Astrocyte (in vitro differentiated cells and primary cell): ENCODE data around the gene HS6ST1. TPM values are rescaled to one million over a fixed set of nuclear protein-coding genes. Genes with fewer than 3 reads are reported as not detected.

Experiments used
- DNase-seq: peaks from one replicate; pipeline ENCODE4 v3.0.0-alpha.2; 2010; ENCODE audit warnings: low read depth
- FAIRE-seq: peaks from 2 replicates; lab custom pipeline; 2011; peaks lifted over from hg19 to GRCh38; lab: Jason Lieb, UNC
- H2AFZ ChIP-seq: 2 replicates; pipeline ENCODE4 v1.6.0; 2012; ENCODE audit warnings: low read depth, low read length, inconsistent platforms
- H3K27ac ChIP-seq: 2 replicates; pipeline ENCODE4 v1.5.1; 2011; ENCODE audit warnings: low read depth, low read length, inconsistent platforms
- H3K27me3 ChIP-seq: 2 replicates; pipeline ENCODE4 v1.6.0; 2011; ENCODE audit warnings: low read length, inconsistent platforms; ENCODE audit not compliant: insufficient read depth
- H3K36me3 ChIP-seq: 2 replicates; pipeline ENCODE4 v1.5.1; 2011; ENCODE audit warnings: low read length, inconsistent platforms; ENCODE audit not compliant: insufficient read depth
- H3K4me1 ChIP-seq: 2 replicates; pipeline ENCODE4 v1.5.1; 2011; ENCODE audit warnings: low read length, inconsistent platforms; ENCODE audit not compliant: insufficient read depth
- H3K4me2 ChIP-seq: 2 replicates; pipeline ENCODE4 v1.6.0; 2012; ENCODE audit warnings: low read length, inconsistent platforms
- H3K4me3 ChIP-seq: 2 replicates; pipeline ENCODE4 v1.5.1; 2011; ENCODE audit warnings: low read depth, mild to moderate bottlenecking, low read length, inconsistent platforms; ENCODE audit not compliant: insufficient read depth
- H3K79me2 ChIP-seq: 2 replicates; pipeline ENCODE4 v1.6.0; 2012; ENCODE audit warnings: mild to moderate bottlenecking, low read length, inconsistent platforms; ENCODE audit not compliant: insufficient read depth
- H3K9ac ChIP-seq: 2 replicates; pipeline ENCODE4 v1.6.0; 2012; ENCODE audit warnings: mild to moderate bottlenecking, low read length, inconsistent platforms
- H3K9me3 ChIP-seq: 2 replicates; pipeline ENCODE4 v1.5.1; 2012; ENCODE audit warnings: low read depth, mild to moderate bottlenecking, low read length, inconsistent platforms; ENCODE audit not compliant: insufficient read depth
- H4K20me1 ChIP-seq: 2 replicates; pipeline ENCODE4 v1.6.0; 2012; ENCODE audit warnings: low read length, inconsistent platforms; ENCODE audit not compliant: insufficient read depth
- H3K27ac Mint-ChIP-seq: one replicate; pipeline ENCODE4 v1.8.0; 2021; ENCODE audit warnings: mild to moderate bottlenecking, mixed read lengths; ENCODE audit not compliant: unreplicated experiment
- H3K27me3 Mint-ChIP-seq: one replicate; pipeline ENCODE4 v1.8.0; 2021; ENCODE audit warnings: low read depth, mixed read lengths; ENCODE audit not compliant: unreplicated experiment
- H3K36me3 Mint-ChIP-seq: one replicate; pipeline ENCODE4 v1.8.0; 2021; ENCODE audit warnings: low read depth, mixed read lengths; ENCODE audit not compliant: unreplicated experiment
- H3K4me1 Mint-ChIP-seq: one replicate; pipeline ENCODE4 v1.8.0; 2021; ENCODE audit warnings: low read depth, mixed read lengths; ENCODE audit not compliant: unreplicated experiment
- H3K4me3 Mint-ChIP-seq: one replicate; pipeline ENCODE4 v1.8.0; 2021; ENCODE audit warnings: mild to moderate bottlenecking, moderate library complexity, mixed read lengths; ENCODE audit not compliant: unreplicated experiment
- H3K9me3 Mint-ChIP-seq: one replicate; pipeline ENCODE4 v1.8.0; 2021; ENCODE audit warnings: mild to moderate bottlenecking, mixed read lengths; ENCODE audit not compliant: unreplicated experiment
- EZH2 ChIP-seq: IDR thresholded peaks from 2 replicates; pipeline ENCODE4 v1.6.1; 2012; ENCODE audit warnings: mild to moderate bottlenecking, low read length, inconsistent platforms; ENCODE audit not compliant: insufficient read depth
- total RNA-seq: library from RNA; stranded (reverse); gene quantifications from 2 replicates; pipeline ENCODE4 v1.2.1, GENCODE V29; 2021
- TF ChIP-seq, protein P1 (sequence below): IDR thresholded peaks from 2 replicates; pipeline ENCODE4 v1.5.1; 2011; ENCODE audit warnings: low read depth, mild to moderate bottlenecking, inconsistent platforms, low read length, moderate library complexity; ENCODE audit not compliant: insufficient read depth

Gene HS6ST1
- total RNA-seq, 1 donor from 2014 or later: 20.5 TPM

- Histone ChIP-seq H4K20me1 (no peaks in the 10 kb centered on the region), H3K27me3 (no peaks in the 10 kb centered on the region), H3K36me3 (no peaks in the 10 kb centered on the region), H3K9me3 (peaks cover 3% of the 10 kb centered on the region), H3K4me1 (no peaks in the 10 kb centered on the region), H2AFZ (no peak overlapping the region), H3K4me3 (no peak overlapping the region), H3K27ac (no peak overlapping the region), H3K9ac (no peak overlapping the region), H3K79me2 (no peaks in the 10 kb centered on the region), H3K4me2 (no peak overlapping the region)
- FAIRE-seq (no peak), DNase-seq (no peak)
- H3K9me3 Mint-ChIP-seq: peaks cover 7% of the 10 kb centered on the region
- H3K4me3 Mint-ChIP-seq: no peak overlapping the region
- peaks cover 3% of the 10 kb centered on the region for H3K27me3 Mint-ChIP-seq
- H3K4me1 Mint-ChIP-seq: no peaks in the 10 kb centered on the region
- H3K36me3 Mint-ChIP-seq: peaks cover 1% of the 10 kb centered on the region
- no peak overlapping the region for H3K27ac Mint-ChIP-seq
- TF ChIP-seq, protein P1, sequence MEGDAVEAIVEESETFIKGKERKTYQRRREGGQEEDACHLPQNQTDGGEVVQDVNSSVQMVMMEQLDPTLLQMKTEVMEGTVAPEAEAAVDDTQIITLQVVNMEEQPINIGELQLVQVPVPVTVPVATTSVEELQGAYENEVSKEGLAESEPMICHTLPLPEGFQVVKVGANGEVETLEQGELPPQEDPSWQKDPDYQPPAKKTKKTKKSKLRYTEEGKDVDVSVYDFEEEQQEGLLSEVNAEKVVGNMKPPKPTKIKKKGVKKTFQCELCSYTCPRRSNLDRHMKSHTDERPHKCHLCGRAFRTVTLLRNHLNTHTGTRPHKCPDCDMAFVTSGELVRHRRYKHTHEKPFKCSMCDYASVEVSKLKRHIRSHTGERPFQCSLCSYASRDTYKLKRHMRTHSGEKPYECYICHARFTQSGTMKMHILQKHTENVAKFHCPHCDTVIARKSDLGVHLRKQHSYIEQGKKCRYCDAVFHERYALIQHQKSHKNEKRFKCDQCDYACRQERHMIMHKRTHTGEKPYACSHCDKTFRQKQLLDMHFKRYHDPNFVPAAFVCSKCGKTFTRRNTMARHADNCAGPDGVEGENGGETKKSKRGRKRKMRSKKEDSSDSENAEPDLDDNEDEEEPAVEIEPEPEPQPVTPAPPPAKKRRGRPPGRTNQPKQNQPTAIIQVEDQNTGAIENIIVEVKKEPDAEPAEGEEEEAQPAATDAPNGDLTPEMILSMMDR: no peak
- TF ChIP-seq EZH2: no peak
These were observed 36.2 kb upstream of the HS6ST1 start for GRCh38 chr2:128354726-128355470.

DNA sequence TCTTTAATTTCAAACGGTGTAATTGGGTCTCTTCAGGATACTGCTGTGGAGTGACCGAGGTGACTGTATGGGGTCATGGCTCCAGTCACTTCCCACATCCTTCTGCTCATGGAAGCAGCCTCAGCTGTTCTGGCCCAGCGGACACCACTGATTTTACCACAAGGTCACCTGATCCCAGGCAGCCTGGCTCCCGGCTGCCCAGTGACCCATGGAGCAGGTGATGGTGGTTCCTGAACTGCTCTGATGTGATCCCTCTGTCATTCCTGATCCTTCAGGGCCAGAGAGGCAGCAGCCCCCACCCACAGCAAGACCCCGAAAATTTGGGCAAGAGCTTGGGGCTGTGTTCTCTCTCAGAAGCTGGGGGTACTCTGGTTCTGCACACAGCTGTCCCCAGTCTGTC, 35.5 kb upstream of the HS6ST1 start:
- no peak overlapping the region for H3K4me3 Mint-ChIP-seq
- Histone ChIP-seq H3K27ac (no peak overlapping the region), H3K36me3 (no peaks in the 10 kb centered on the region), H3K9me3 (peaks cover 3% of the 10 kb centered on the region), H2AFZ (no peak overlapping the region), H3K4me2 (no peak overlapping the region), H3K4me1 (no peaks in the 10 kb centered on the region), H3K4me3 (no peak overlapping the region), H3K27me3 (no peaks in the 10 kb centered on the region), H3K9ac (no peak overlapping the region), H3K79me2 (no peaks in the 10 kb centered on the region), H4K20me1 (no peaks in the 10 kb centered on the region)
- no peaks in the 10 kb centered on the region for H3K4me1 Mint-ChIP-seq
- H3K36me3 Mint-ChIP-seq: no peaks in the 10 kb centered on the region
- H3K27ac Mint-ChIP-seq: no peak overlapping the region
- DNase-seq (no peak), FAIRE-seq (no peak)
- no peak for TF ChIP-seq EZH2
- peaks cover 3% of the 10 kb centered on the region for H3K27me3 Mint-ChIP-seq
- peaks cover 5% of the 10 kb centered on the region for H3K9me3 Mint-ChIP-seq

DNA sequence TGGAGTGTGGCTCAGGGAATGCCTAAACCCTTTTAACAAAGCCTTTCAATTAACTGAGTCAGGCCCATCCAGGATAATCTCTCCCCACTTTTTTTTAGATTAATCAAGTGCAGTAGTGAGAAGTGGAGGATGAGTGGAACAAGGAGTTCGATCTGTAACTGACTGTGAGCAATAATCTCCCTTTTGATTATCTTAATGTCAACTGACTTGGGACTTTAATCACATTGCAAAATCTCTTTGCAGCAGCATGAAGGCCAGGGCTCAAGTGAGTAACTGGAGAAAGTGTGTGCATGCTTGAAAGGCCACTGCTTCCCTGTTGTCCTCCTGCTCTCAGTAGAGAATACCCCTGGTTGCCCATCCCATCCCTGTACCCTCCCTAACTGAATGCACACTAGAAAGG, 32.1 kb upstream of the HS6ST1 start:
- Histone ChIP-seq H3K4me3 (no peak overlapping the region), H3K27ac (no peak overlapping the region), H3K27me3 (no peaks in the 10 kb centered on the region), H2AFZ (no peak overlapping the region), H3K36me3 (no peaks in the 10 kb centered on the region), H3K4me1 (peaks cover 14% of the 10 kb centered on the region), H3K9ac (no peak overlapping the region), H3K79me2 (no peaks in the 10 kb centered on the region), H3K9me3 (peaks cover 3% of the 10 kb centered on the region), H4K20me1 (no peaks in the 10 kb centered on the region), H3K4me2 (no peak overlapping the region)
- Mint-ChIP-seq H3K27ac (no peak overlapping the region), H3K4me3 (no peak overlapping the region), H3K36me3 (no peaks in the 10 kb centered on the region), H3K9me3 (peaks cover 5% of the 10 kb centered on the region), H3K27me3 (peaks cover 9% of the 10 kb centered on the region), H3K4me1 (peaks cover 11% of the 10 kb centered on the region)
- DNase-seq (no peak), FAIRE-seq (no peak)
- TF ChIP-seq, protein P1: no peak
- TF ChIP-seq EZH2: no peak
